ENCODE data around the gene FNDC3B. TPM values are rescaled to one million over a fixed set of nuclear protein-coding genes. Genes with fewer than 3 reads are reported as not detected.

FNDC3B gene
- total and polyA plus RNA-seq, 2 of the 8 experiments (the other 6 are each of a cell fraction or from before 2014, with no cell fraction given) = 14.1 to 44.4 TPM

DNA sequence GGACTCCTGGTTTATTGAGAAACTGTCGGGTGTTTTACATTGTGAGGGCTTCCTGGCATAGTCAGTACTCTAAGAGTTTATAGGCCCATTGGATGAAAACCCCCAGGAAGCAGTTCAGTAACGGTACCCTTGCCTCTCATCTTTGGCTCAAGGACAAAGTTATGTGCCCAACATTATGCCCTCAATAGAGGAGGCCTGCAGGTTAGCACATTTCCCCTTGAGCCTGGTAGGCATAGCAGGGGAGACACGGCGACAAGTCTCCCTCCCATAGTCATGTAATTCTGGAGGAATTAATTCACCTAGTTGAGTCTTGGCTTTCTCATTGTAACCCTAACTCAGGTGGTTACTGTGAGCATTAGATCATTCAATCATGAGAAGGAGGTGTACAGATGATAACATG, 348.4 kb downstream of the FNDC3B start (continued):
- TF ChIP-seq RXRA (IDR thresholded peaks at IDR 0.05; ENCODE audit: insufficient read depth, low read depth, low read length) = no peak
- no peak for TF ChIP-seq SIN3A (conservative IDR thresholded peaks at IDR 0.05 in 1 of 2, IDR thresholded peaks at IDR 0.05 in 1 of 2; ENCODE audit: low read depth in 1 of 2, low read length in 2 of 2)
- no peak for TF ChIP-seq TAF7 (optimal IDR thresholded peaks at IDR 0.05; ENCODE audit: borderline replicate concordance, low read depth, low read length)
- TF ChIP-seq POLR2A (IDR thresholded peaks at IDR 0.05; ENCODE audit: control extremely low read depth in 1 of 2, low read depth in 2 of 2, low read length in 2 of 2) = no peak
